Measurements from ENCODE around the gene NCOA6.
"Not testable (repeated sequence)": the region's sequence is repeated elsewhere in the genome, so short reads cannot be mapped to it uniquely, and the experiment has no call there.

NCOA6 gene

GRCh38 chr20:34806255-34806654, 19.2 kb downstream of the NCOA6 start:
- ATAC-seq (no peak), DNase-seq (no peak)
- H3K4me1 Mint-ChIP-seq, result peaks cover 15% of the 10 kb centered on the region
- no peaks in the 10 kb centered on the region for H3K27me3 Mint-ChIP-seq
- no peak overlapping the region for H3K4me3 Mint-ChIP-seq
- peak overlapping the region in 1 of 2 donors; percentile 60 for H3K27ac Mint-ChIP-seq
- no peaks in the 10 kb centered on the region for H3K9me3 Mint-ChIP-seq

GRCh38 chr20:34798871-34799270, 26.6 kb downstream of the NCOA6 start:
- peaks cover 38% of the 10 kb centered on the region for H3K4me1 Mint-ChIP-seq
- no peak for ATAC-seq
- DNase-seq, result no peak
- H3K27me3 Mint-ChIP-seq, result no peaks in the 10 kb centered on the region
- H3K4me3 Mint-ChIP-seq, result no peak overlapping the region
- no peak overlapping the region for H3K27ac Mint-ChIP-seq
- no peaks in the 10 kb centered on the region for H3K9me3 Mint-ChIP-seq

DNA sequence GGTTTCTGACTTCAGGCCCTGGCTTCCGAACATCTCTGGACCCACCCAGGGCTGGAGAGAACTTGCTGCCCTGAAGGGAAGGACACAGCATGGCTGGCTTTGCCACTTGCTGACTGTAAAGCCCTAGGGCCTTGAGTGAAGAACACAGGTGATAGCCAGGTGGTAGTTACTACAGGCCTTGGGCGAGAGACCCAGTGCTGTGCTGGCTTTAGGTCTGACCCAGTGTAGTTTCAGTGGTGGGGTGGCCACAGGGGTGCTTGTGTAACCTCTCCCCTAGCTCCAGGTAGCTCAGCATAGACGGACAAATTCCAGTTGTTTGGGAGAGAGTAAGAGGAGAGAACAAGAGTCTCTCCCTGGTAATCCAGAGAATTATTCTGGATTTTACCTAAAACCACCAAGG, 27.1 kb downstream of the NCOA6 start:
- H3K27me3 Mint-ChIP-seq, result no peaks in the 10 kb centered on the region
- DNase-seq (no peak), ATAC-seq (no peak)
- no peak overlapping the region for H3K27ac Mint-ChIP-seq
- no peak overlapping the region for H3K4me3 Mint-ChIP-seq
- H3K4me1 Mint-ChIP-seq, result peaks cover 38% of the 10 kb centered on the region
- H3K9me3 Mint-ChIP-seq, result no peaks in the 10 kb centered on the region

DNA sequence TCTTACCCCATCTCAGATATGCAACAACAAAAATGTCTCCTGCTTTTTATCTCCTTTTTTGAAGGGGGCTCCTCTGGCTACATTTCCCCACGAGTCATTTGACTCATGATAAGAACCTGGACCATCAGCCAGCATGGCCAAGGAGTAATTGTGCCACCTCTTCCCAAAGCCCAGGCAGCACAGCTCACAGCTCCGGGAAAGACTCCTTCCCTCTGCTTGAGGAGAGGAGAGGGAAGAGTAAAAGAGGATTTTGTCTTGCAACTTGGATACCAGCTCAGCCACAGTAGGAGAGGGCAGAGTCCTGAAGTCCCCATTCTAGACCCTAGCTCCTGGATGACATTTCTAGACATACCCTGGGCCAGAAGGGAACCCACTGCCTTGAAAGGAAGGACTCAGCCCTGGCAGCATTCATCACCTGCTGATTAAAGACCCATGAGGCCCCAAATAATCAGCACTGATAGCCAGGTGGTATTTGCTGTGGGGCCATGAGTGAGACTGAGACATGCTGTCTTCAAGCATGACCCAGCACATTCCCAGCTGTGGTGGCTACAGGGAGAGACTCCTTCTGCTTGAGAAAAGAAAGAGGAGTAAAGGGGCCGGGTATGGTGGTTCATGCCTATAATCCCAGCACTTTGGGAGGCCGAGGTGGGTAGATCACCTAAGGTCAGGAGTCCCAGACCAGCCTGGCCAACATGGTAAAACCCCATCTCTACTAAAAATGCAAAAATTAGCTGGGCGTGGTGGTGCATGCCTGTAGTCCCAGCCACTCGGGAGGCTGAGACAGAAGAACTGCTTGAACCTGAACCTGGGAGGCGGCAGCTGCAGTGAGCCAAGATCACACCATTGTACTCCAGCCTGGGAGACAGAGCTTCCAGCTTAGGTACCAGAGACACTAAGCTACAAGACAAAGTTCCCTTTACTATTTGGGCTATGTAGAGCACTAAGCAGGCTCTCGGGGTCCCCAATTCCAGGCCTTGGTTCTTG, 28.1 kb downstream of the NCOA6 start:
- ATAC-seq, result no peak
- Mint-ChIP-seq H3K27me3 (no peaks in the 10 kb centered on the region), H3K9me3 (no peaks in the 10 kb centered on the region), H3K27ac (peak overlapping the region in 1 of 2 donors; percentile 16), H3K4me1 (peaks cover 38% of the 10 kb centered on the region), H3K4me3 (no peak overlapping the region)
- DNase-seq, result no peak

DNA sequence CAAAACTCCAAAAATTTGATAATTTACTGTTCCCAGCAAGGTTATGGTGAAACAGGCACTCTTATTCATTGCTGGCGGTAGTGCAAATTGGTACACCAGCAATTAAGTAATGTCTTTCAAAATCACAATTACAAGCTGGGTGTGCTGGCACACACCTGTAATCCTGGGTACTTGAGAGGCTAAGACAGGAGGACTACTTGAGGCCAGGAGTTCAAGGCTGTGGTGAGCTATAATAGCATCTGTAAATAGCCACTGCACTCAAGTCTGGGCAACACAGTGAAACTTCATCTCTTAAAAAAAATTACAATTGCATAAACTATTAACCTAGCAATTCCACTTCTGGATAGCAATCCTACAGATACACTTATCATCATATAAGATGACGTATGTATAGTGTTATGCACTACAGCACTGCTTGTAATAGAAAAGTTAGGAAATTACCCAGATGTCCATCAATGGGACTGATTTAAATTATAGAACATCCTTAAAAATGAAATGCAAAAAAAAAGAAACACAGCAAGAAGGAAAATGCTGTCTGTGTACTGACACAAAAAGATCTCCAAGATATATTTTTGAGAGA, 31.4 kb downstream of the NCOA6 start:
- Mint-ChIP-seq H3K4me1 (peaks cover 18% of the 10 kb centered on the region), H3K27ac (no peak overlapping the region), H3K9me3 (no peaks in the 10 kb centered on the region), H3K4me3 (no peak overlapping the region), H3K27me3 (no peaks in the 10 kb centered on the region)
- ATAC-seq, result no peak
- no peak for DNase-seq

GRCh38 chr20:34792687-34793363, 32.6 kb downstream of the NCOA6 start:
- no peak overlapping the region for H3K27ac Mint-ChIP-seq
- H3K4me3 Mint-ChIP-seq, result no peak overlapping the region

GRCh38 chr20:34791289-34792020, 34.0 kb downstream of the NCOA6 start:
- ATAC-seq, result no peak
- DNase-seq, result no peak
- Mint-ChIP-seq H3K27me3 (no peaks in the 10 kb centered on the region), H3K4me3 (no peak overlapping the region), H3K9me3 (no peaks in the 10 kb centered on the region), H3K27ac (peak overlapping the region; percentile 34 to 52), H3K4me1 (peaks cover 6% of the 10 kb centered on the region)

More at GRCh38 chr20:34792687-34793363, 32.6 kb downstream of the NCOA6 start:
- H3K27me3 Mint-ChIP-seq, result no peaks in the 10 kb centered on the region
- no peak for ATAC-seq
- DNase-seq, result no peak
- peaks cover 6% of the 10 kb centered on the region for H3K4me1 Mint-ChIP-seq
- no peaks in the 10 kb centered on the region for H3K9me3 Mint-ChIP-seq

DNA sequence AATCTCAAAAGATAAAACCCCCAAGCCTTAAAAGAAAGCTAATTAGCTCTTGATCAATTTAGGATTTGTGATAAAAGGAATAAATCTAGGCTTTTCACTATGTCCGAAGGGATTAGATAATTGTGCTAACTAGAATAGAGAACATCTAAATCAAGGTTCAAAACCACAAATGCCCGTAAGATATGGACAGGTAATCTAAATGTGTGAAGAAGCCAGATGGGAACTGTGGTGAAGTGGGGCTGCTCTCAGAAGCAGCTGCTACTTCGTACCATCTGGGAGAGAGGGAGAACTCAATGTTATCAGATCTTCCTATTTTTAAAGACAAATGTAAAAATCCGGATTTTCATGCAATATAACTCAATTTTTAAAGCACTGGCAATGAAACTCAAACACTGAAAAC, 44.2 kb downstream of the NCOA6 start:
- DNase-seq, result no peak
- no peaks in the 10 kb centered on the region for H3K4me1 Mint-ChIP-seq
- H3K4me3 Mint-ChIP-seq, result no peak overlapping the region
- no peaks in the 10 kb centered on the region for H3K9me3 Mint-ChIP-seq
- H3K27ac Mint-ChIP-seq, result no peak overlapping the region
- no peak for ATAC-seq
- H3K27me3 Mint-ChIP-seq, result no peaks in the 10 kb centered on the region

GRCh38 chr20:34780291-34780690, 45.2 kb downstream of the NCOA6 start:
- not testable (repeated sequence) for H3K4me1 Mint-ChIP-seq, H3K27ac Mint-ChIP-seq, ATAC-seq, H3K9me3 Mint-ChIP-seq, H3K4me3 Mint-ChIP-seq, DNase-seq, H3K27me3 Mint-ChIP-seq

DNA sequence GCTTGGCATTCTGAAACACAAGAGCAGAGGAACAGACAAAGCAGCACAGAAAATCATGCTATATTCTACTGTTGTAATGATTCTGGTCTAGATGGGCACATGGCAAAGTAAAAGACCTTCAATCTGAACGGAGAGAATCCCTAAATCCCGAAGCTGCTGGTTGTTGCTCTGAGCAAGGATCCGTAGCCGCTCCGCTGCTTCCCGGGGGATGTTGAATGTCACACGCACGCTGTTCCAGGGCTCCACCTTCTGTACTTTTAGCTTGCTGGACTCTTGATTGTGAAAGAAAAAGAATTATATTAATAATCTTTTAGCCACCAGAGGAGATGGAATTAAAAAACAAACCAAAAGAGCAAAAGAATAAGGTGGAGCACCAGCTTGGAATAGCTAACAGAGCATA, 49.3 kb downstream of the NCOA6 start:
- no peak overlapping the region for H3K4me3 Mint-ChIP-seq
- ATAC-seq, result no peak
- no peaks in the 10 kb centered on the region for H3K4me1 Mint-ChIP-seq
- H3K9me3 Mint-ChIP-seq, result no peaks in the 10 kb centered on the region
- H3K27ac Mint-ChIP-seq, result no peak overlapping the region
- no peak for DNase-seq
- H3K27me3 Mint-ChIP-seq, result no peaks in the 10 kb centered on the region

GRCh38 chr20:34774886-34775285, 50.6 kb downstream of the NCOA6 start:
- Mint-ChIP-seq H3K9me3 (no peaks in the 10 kb centered on the region), H3K27ac (peak overlapping the region in 1 of 2 donors; percentile 20), H3K27me3 (no peaks in the 10 kb centered on the region), H3K4me3 (no peak overlapping the region), H3K4me1 (no peaks in the 10 kb centered on the region)
- DNase-seq (no peak), ATAC-seq (no peak)

- Mint-ChIP-seq H3K9me3 (no peaks in the 10 kb centered on the region), H3K27ac (no peak overlapping the region), H3K27me3 (no peaks in the 10 kb centered on the region), H3K4me1 (no peaks in the 10 kb centered on the region), H3K4me3 (no peak overlapping the region)
- DNase-seq (no peak), ATAC-seq (no peak)
These were observed 51.0 kb downstream of the NCOA6 start for GRCh38 chr20:34774449-34774848.

- Mint-ChIP-seq H3K27me3 (no peaks in the 10 kb centered on the region), H3K27ac (no peak overlapping the region), H3K9me3 (no peaks in the 10 kb centered on the region), H3K4me3 (no peak overlapping the region), H3K4me1 (no peaks in the 10 kb centered on the region)
- ATAC-seq, result no peak
- DNase-seq, result no peak
These were observed 51.7 kb downstream of the NCOA6 start for GRCh38 chr20:34773726-34774125.

DNA sequence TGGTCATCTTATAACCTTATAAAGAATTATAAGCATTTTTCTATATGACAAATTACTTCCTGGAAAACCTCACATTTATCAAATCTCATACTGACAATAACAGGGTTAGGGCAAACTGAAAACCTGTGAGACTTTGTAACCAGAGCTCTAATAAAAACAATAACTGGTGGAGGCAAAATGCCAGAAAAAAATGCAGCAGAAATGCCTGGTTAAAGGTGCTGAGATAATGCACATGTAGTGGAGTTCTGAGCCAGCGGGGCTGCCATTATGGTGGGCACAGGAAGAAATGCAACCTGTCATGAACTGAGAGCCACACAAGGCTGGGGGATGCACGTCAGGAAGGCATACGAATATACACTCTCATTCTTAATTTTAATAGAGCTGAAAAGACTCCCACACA, 53.0 kb downstream of the NCOA6 start:
- H3K4me3 Mint-ChIP-seq, result no peak overlapping the region
- no peak overlapping the region for H3K27ac Mint-ChIP-seq

DNA sequence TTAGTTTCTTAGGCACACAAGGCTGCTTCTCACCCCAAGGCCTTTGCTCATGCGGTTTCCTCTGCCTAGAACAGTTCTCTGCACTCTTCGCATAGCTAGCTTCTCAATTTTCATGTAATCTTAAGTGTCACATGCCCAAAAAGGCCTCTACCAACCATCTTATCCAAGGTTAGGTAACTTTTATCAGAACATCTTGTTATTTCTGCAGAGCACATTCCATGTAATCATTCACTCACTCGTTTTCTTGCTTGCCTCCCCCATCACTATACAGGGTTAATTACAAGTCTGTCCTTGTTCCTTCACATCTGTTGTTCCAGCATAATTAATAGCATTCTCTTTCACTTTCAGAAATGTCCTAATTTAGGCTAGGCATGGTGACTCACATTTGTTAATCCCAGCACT, 53.8 kb downstream of the NCOA6 start:
- DNase-seq (no peak), ATAC-seq (no peak)
- Mint-ChIP-seq H3K27me3 (no peaks in the 10 kb centered on the region), H3K27ac (no peak overlapping the region), H3K4me3 (no peak overlapping the region), H3K9me3 (no peaks in the 10 kb centered on the region), H3K4me1 (no peaks in the 10 kb centered on the region)

More for the DNA sequence above, 53.0 kb downstream of the NCOA6 start:
- no peaks in the 10 kb centered on the region for H3K27me3 Mint-ChIP-seq
- H3K4me1 Mint-ChIP-seq, result no peaks in the 10 kb centered on the region
- ATAC-seq (no peak), DNase-seq (no peak)
- H3K9me3 Mint-ChIP-seq, result no peaks in the 10 kb centered on the region

Data from stimulated activated naive CD8-positive, alpha-beta T cell treated with anti-CD3 and anti-CD28 coated beads, Interleukin-15, amount 100 ng/mL, for 72 hours (primary cell).